CD4-positive, alpha-beta memory T cell (primary cell): ENCODE results near the gene C21orf91. TPM values are rescaled to one million over a fixed set of nuclear protein-coding genes. Genes with fewer than 3 reads are reported as not detected.

Experiments
- CTCF ChIA-PET: fragments of 350-600 bp; sonication (Branson Sonifier 250); formaldehyde crosslinking; loops from one replicate; lab custom pipeline; 2021; ENCODE audit warnings: inconsistent platforms; ENCODE audit not compliant: partially characterized antibody; lab: Charles Lee
- POLR2A ChIA-PET: fragments of 350-600 bp; sonication (Branson Sonifier 250); formaldehyde crosslinking; loops from one replicate; lab custom pipeline; 2021; ENCODE audit not compliant: partially characterized antibody; lab: Charles Lee
- DNase-seq, 5 donors: peaks; one replicate each; pipeline versions ENCODE4 v3.0.0 to v3.0.0-alpha.2; 2020 to 2022; ENCODE audit warnings: mixed read lengths in 1 of 5
- H3K27ac ChIP-seq: one replicate; pipeline ENCODE4 v1.7.0; 2013; ENCODE audit warnings: low read depth, low read length
- H3K27me3 ChIP-seq: 2 replicates; pipeline ENCODE4 v1.7.0; 2013; ENCODE audit warnings: mild to moderate bottlenecking, low read length, moderate library complexity; ENCODE audit not compliant: insufficient read depth
- H3K36me3 ChIP-seq: 2 replicates; pipeline ENCODE4 v1.7.0; 2013; ENCODE audit warnings: mild to moderate bottlenecking, low read length, moderate library complexity; ENCODE audit not compliant: insufficient read depth
- H3K4me1 ChIP-seq: 2 replicates; pipeline ENCODE4 v1.7.0; 2013; ENCODE audit warnings: mild to moderate bottlenecking, low read length, moderate library complexity; ENCODE audit not compliant: insufficient read depth
- H3K4me3 ChIP-seq, 2 donors: one replicate each; pipeline ENCODE4 v1.7.0; 2013; ENCODE audit warnings: low read length in 2 of 2, mild to moderate bottlenecking in 1 of 2
- H3K9me3 ChIP-seq, 2 donors: one replicate each; pipeline ENCODE4 v1.7.0; 2013; ENCODE audit warnings: low read length in 2 of 2, control low read depth in 1 of 2; ENCODE audit not compliant: control insufficient read depth in 1 of 2
- H3K27ac Mint-ChIP-seq, 7 donors: one replicate each; pipeline ENCODE4 v1.8.0; 2020 to 2021; ENCODE audit warnings: mixed read lengths in 7 of 7, mild to moderate bottlenecking in 6 of 7, inconsistent platforms in 3 of 7, moderate library complexity in 3 of 7
- H3K27me3 Mint-ChIP-seq, 2 donors: one replicate each; pipeline ENCODE4 v1.8.0; 2020 to 2021; ENCODE audit warnings: mixed read lengths in 2 of 2
- H3K36me3 Mint-ChIP-seq, 2 donors: one replicate each; pipeline ENCODE4 v1.8.0; 2020 to 2021; ENCODE audit warnings: mixed read lengths in 2 of 2, inconsistent platforms in 1 of 2, mild to moderate bottlenecking in 1 of 2
- H3K4me1 Mint-ChIP-seq, 4 donors: one replicate each; pipeline ENCODE4 v1.8.0; 2020 to 2021; ENCODE audit warnings: mixed read lengths in 4 of 4, mild to moderate bottlenecking in 1 of 4
- H3K4me3 Mint-ChIP-seq, 8 donors: one replicate each; pipeline ENCODE4 v1.8.0; 2020 to 2021; ENCODE audit warnings: mixed read lengths in 8 of 8, mild to moderate bottlenecking in 7 of 8, moderate library complexity in 6 of 8, inconsistent platforms in 3 of 8
- H3K9me3 Mint-ChIP-seq, 8 donors: one replicate each; pipeline ENCODE4 v1.8.0; 2020 to 2021; ENCODE audit warnings: mixed read lengths in 8 of 8, mild to moderate bottlenecking in 5 of 8, inconsistent platforms in 3 of 8, moderate library complexity in 1 of 8
- intact Hi-C: fragments of 100-400 bp; cut with micrococcal nuclease; formaldehyde crosslinking; loops from one replicate; pipeline ENCODE4 v1.15.1; 2023
- polyA plus RNA-seq, 2 donors: library from polyadenylated mRNA; unstranded; fragments of 300-500 nt; fragmentation: Illumina TruSeq; gene quantifications; one replicate each; pipeline ENCODE4 v1.2.3, GENCODE V29; 2021
- total RNA-seq, 2 experiments: library from RNA; stranded (reverse); gene quantifications; one replicate each; pipeline ENCODE4 v1.2.3, GENCODE V29; 2021

C21orf91 gene
- total and polyA plus RNA-seq, 4 experiments from 2014 or later: 38.5 to 80.5 (median 63.3) TPM

GRCh38 chr21:17758683-17759082 lies 60.5 kb downstream of the C21orf91 start:
- peak overlapping the region in 2 of 7 donors; percentile 4 to 87 for H3K27ac Mint-ChIP-seq
- intact Hi-C loops: no loop called here
- H3K4me1 ChIP-seq: no peaks in the 10 kb centered on the region
- H3K9me3 Mint-ChIP-seq: peaks cover 0 to under 1% (median 0%) of the 10 kb centered on the region in 8 donors
- ChIA-PET CTCF (interaction anchor here (1.5 kb wide), 1 partner anchor 146 kb away, joined by 3 read pairs; no protein-coding TSS in a partner anchor), POLR2A (no interaction called here)
- no peak overlapping the region for H3K27ac ChIP-seq
- no peaks in the 10 kb centered on the region for H3K9me3 ChIP-seq
- H3K36me3 Mint-ChIP-seq: no peaks in the 10 kb centered on the region
- no peaks in the 10 kb centered on the region for H3K4me1 Mint-ChIP-seq
- no peak for DNase-seq
- no peaks in the 10 kb centered on the region for H3K36me3 ChIP-seq
- no peaks in the 10 kb centered on the region for H3K27me3 Mint-ChIP-seq
- no peak overlapping the region for H3K4me3 Mint-ChIP-seq
- no peak overlapping the region for H3K4me3 ChIP-seq
- H3K27me3 ChIP-seq: no peaks in the 10 kb centered on the region

GRCh38 chr21:17757671-17758070 lies 61.5 kb downstream of the C21orf91 start:
- ChIA-PET POLR2A (no interaction called here), CTCF (interaction anchor here (1.1 to 1.5 kb wide), 3 partner anchors 9 to 147 kb away, joined by 3 read pairs; no protein-coding TSS in a partner anchor)
- H3K27ac ChIP-seq: no peak overlapping the region
- Mint-ChIP-seq H3K9me3 (peaks cover 0 to 2% (median 0%) of the 10 kb centered on the region in 8 donors), H3K27ac (no peak overlapping the region), H3K27me3 (no peaks in the 10 kb centered on the region), H3K4me1 (no peaks in the 10 kb centered on the region), H3K36me3 (no peaks in the 10 kb centered on the region), H3K4me3 (no peak overlapping the region)
- H3K27me3 ChIP-seq: no peaks in the 10 kb centered on the region
- no peak for DNase-seq
- no peak overlapping the region for H3K4me3 ChIP-seq
- H3K9me3 ChIP-seq: no peaks in the 10 kb centered on the region
- no peaks in the 10 kb centered on the region for H3K36me3 ChIP-seq
- no peaks in the 10 kb centered on the region for H3K4me1 ChIP-seq
- intact Hi-C loops: no loop called here

GRCh38 chr21:17753736-17754135 lies 65.4 kb downstream of the C21orf91 start:
- H3K4me1 ChIP-seq: no peaks in the 10 kb centered on the region
- no peaks in the 10 kb centered on the region for H3K36me3 Mint-ChIP-seq
- no peaks in the 10 kb centered on the region for H3K27me3 Mint-ChIP-seq
- no peaks in the 10 kb centered on the region for H3K4me1 Mint-ChIP-seq
- no peaks in the 10 kb centered on the region for H3K9me3 ChIP-seq
- H3K4me3 Mint-ChIP-seq: no peak overlapping the region
- no peak overlapping the region for H3K4me3 ChIP-seq
- peaks cover 0 to 10% (median 2%) of the 10 kb centered on the region in 8 donors for H3K9me3 Mint-ChIP-seq
- H3K27ac ChIP-seq: no peak overlapping the region
- H3K27me3 ChIP-seq: no peaks in the 10 kb centered on the region
- no peaks in the 10 kb centered on the region for H3K36me3 ChIP-seq
- H3K27ac Mint-ChIP-seq: no peak overlapping the region
- intact Hi-C loops: no loop called here
- no peak for DNase-seq
- CTCF ChIA-PET: no interaction called here
- POLR2A ChIA-PET: no interaction called here

GRCh38 chr21:17752171-17752570 lies 67.0 kb downstream of the C21orf91 start:
- Histone ChIP-seq H3K4me1 (no peaks in the 10 kb centered on the region), H3K27ac (no peak overlapping the region), H3K9me3 (no peaks in the 10 kb centered on the region), H3K36me3 (no peaks in the 10 kb centered on the region), H3K4me3 (no peak overlapping the region), H3K27me3 (no peaks in the 10 kb centered on the region)
- no peak overlapping the region for H3K27ac Mint-ChIP-seq
- ChIA-PET POLR2A (no interaction called here), CTCF (no interaction called here)
- intact Hi-C loops: no loop called here
- H3K4me1 Mint-ChIP-seq: no peaks in the 10 kb centered on the region
- H3K4me3 Mint-ChIP-seq: no peak overlapping the region
- H3K36me3 Mint-ChIP-seq: no peaks in the 10 kb centered on the region
- H3K9me3 Mint-ChIP-seq: peaks cover 0 to 11% (median 2%) of the 10 kb centered on the region in 8 donors
- H3K27me3 Mint-ChIP-seq: no peaks in the 10 kb centered on the region
- DNase-seq: no peak

GRCh38 chr21:17746920-17747319 lies 72.2 kb downstream of the C21orf91 start:
- Histone ChIP-seq H3K9me3 (no peaks in the 10 kb centered on the region), H3K27me3 (no peaks in the 10 kb centered on the region), H3K4me3 (no peak overlapping the region), H3K27ac (no peak overlapping the region), H3K36me3 (no peaks in the 10 kb centered on the region), H3K4me1 (no peaks in the 10 kb centered on the region)
- Mint-ChIP-seq H3K36me3 (peaks cover 0 to 1% of the 10 kb centered on the region in 2 donors), H3K4me1 (peaks cover 0 to 8% (median 0%) of the 10 kb centered on the region in 4 donors), H3K27ac (no peak overlapping the region), H3K4me3 (no peak overlapping the region), H3K9me3 (peaks cover 0 to 12% (median 3%) of the 10 kb centered on the region in 8 donors), H3K27me3 (no peaks in the 10 kb centered on the region)
- ChIA-PET POLR2A (interaction anchor here (1.6 kb wide), 1 partner anchor 29 kb away, joined by 4 read pairs; no protein-coding TSS in a partner anchor), CTCF (interaction anchor here (1.5 kb wide), 1 partner anchor 68 kb away, joined by 3 read pairs; no protein-coding TSS in a partner anchor)
- intact Hi-C loops: no loop called here
- no peak for DNase-seq

GRCh38 chr21:17745086-17745485 lies 74.1 kb downstream of the C21orf91 start:
- no peak overlapping the region for H3K4me3 Mint-ChIP-seq
- no peak overlapping the region for H3K27ac Mint-ChIP-seq
- intact Hi-C loops: no loop called here
- H3K36me3 Mint-ChIP-seq: peaks cover 0 to 4% of the 10 kb centered on the region in 2 donors
- peaks cover 0 to 12% (median 3%) of the 10 kb centered on the region in 8 donors for H3K9me3 Mint-ChIP-seq
- no peak overlapping the region for H3K27ac ChIP-seq
- ChIA-PET POLR2A (no interaction called here), CTCF (no interaction called here)
- H3K4me1 Mint-ChIP-seq: peaks cover 0 to 10% (median 4%) of the 10 kb centered on the region in 4 donors
- H3K36me3 ChIP-seq: no peaks in the 10 kb centered on the region
- no peaks in the 10 kb centered on the region for H3K4me1 ChIP-seq
- no peak for DNase-seq
- no peaks in the 10 kb centered on the region for H3K27me3 Mint-ChIP-seq
- H3K9me3 ChIP-seq: no peaks in the 10 kb centered on the region
- H3K27me3 ChIP-seq: no peaks in the 10 kb centered on the region
- no peak overlapping the region for H3K4me3 ChIP-seq

- DNase-seq: no peak
- Mint-ChIP-seq H3K4me3 (no peak overlapping the region), H3K27me3 (no peaks in the 10 kb centered on the region), H3K9me3 (peaks cover 0 to 3% (median 0%) of the 10 kb centered on the region in 8 donors), H3K36me3 (peaks cover 0 to 4% of the 10 kb centered on the region in 2 donors), H3K27ac (no peak overlapping the region), H3K4me1 (peaks cover 0 to 12% (median 4%) of the 10 kb centered on the region in 4 donors)
- Histone ChIP-seq H3K9me3 (no peaks in the 10 kb centered on the region), H3K4me3 (no peak overlapping the region), H3K36me3 (no peaks in the 10 kb centered on the region), H3K27me3 (no peaks in the 10 kb centered on the region), H3K4me1 (no peaks in the 10 kb centered on the region), H3K27ac (no peak overlapping the region)
- POLR2A ChIA-PET: no interaction called here
- intact Hi-C loops: loop anchor here (5.0 kb wide), 1 partner anchor 34 kb away; no protein-coding TSS in a partner anchor
- CTCF ChIA-PET: no interaction called here
Observed at GRCh38 chr21:17742940-17743592, 76.1 kb downstream of the C21orf91 start.
